ENCODE results near the gene STARD4. TPM values are rescaled to one million over a fixed set of nuclear protein-coding genes. Genes with fewer than 3 reads are reported as not detected.

The STARD4 gene
- total and polyA plus RNA-seq, 9 of the 15 experiments (the other 6 are each of a cell fraction or from before 2014, with no cell fraction given), result 28.4 to 88.0 (median 34.0) TPM

- TF ChIP-seq, protein P1, sequence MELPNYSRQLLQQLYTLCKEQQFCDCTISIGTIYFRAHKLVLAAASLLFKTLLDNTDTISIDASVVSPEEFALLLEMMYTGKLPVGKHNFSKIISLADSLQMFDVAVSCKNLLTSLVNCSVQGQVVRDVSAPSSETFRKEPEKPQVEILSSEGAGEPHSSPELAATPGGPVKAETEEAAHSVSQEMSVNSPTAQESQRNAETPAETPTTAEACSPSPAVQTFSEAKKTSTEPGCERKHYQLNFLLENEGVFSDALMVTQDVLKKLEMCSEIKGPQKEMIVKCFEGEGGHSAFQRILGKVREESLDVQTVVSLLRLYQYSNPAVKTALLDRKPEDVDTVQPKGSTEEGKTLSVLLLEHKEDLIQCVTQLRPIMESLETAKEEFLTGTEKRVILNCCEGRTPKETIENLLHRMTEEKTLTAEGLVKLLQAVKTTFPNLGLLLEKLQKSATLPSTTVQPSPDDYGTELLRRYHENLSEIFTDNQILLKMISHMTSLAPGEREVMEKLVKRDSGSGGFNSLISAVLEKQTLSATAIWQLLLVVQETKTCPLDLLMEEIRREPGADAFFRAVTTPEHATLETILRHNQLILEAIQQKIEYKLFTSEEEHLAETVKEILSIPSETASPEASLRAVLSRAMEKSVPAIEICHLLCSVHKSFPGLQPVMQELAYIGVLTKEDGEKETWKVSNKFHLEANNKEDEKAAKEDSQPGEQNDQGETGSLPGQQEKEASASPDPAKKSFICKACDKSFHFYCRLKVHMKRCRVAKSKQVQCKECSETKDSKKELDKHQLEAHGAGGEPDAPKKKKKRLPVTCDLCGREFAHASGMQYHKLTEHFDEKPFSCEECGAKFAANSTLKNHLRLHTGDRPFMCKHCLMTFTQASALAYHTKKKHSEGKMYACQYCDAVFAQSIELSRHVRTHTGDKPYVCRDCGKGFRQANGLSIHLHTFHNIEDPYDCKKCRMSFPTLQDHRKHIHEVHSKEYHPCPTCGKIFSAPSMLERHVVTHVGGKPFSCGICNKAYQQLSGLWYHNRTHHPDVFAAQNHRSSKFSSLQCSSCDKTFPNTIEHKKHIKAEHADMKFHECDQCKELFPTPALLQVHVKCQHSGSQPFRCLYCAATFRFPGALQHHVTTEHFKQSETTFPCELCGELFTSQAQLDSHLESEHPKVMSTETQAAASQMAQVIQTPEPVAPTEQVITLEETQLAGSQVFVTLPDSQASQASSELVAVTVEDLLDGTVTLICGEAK (IDR thresholded peaks at IDR 0.05), result no peak
- TF ChIP-seq, protein P1 (CRISPR knock-in tag; IDR thresholded peaks at IDR 0.05), result no peak
- TF ChIP-seq, protein P2, sequence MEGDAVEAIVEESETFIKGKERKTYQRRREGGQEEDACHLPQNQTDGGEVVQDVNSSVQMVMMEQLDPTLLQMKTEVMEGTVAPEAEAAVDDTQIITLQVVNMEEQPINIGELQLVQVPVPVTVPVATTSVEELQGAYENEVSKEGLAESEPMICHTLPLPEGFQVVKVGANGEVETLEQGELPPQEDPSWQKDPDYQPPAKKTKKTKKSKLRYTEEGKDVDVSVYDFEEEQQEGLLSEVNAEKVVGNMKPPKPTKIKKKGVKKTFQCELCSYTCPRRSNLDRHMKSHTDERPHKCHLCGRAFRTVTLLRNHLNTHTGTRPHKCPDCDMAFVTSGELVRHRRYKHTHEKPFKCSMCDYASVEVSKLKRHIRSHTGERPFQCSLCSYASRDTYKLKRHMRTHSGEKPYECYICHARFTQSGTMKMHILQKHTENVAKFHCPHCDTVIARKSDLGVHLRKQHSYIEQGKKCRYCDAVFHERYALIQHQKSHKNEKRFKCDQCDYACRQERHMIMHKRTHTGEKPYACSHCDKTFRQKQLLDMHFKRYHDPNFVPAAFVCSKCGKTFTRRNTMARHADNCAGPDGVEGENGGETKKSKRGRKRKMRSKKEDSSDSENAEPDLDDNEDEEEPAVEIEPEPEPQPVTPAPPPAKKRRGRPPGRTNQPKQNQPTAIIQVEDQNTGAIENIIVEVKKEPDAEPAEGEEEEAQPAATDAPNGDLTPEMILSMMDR (IDR thresholded peaks at IDR 0.05 in 2 of 3, conservative IDR thresholded peaks at IDR 0.05 in 1 of 3; ENCODE audit: insufficient read depth in 2 of 3, low read depth in 1 of 3, low read length in 3 of 3), result no peak
Observed at GRCh38 chr5:111551569-111552275, 39.4 kb upstream of the STARD4 start (continued).

Data from K562 (cell line).